Breast epithelium (tissue), 3 donors: ENCODE measurements around the gene RNF220.

Experiments
- CTCF ChIP-seq, 3 donors: fragments of 450-650 bp; IDR thresholded peaks; one replicate each; pipeline ENCODE4 v1.5.1; 2016 to 2017; ENCODE audit warnings: antibody characterized with exemption in 3 of 3, mild to moderate bottlenecking in 3 of 3, moderate library complexity in 3 of 3
- POLR2A ChIP-seq: fragments of 450-650 bp; IDR thresholded peaks from one replicate; pipeline ENCODE4 v1.6.1; 2016; ENCODE audit warnings: antibody characterized with exemption, mild to moderate bottlenecking, moderate library complexity

- TF ChIP-seq CTCF (IDR thresholded peaks at IDR 0.05) (no peak), POLR2A (no peak)
These were observed 126.9 kb downstream of the RNF220 start for GRCh38 chr1:44531785-44532566.
